Astrocyte (in vitro differentiated cells and primary cell): ENCODE data around the gene ARMC12. TPM values are rescaled to one million over a fixed set of nuclear protein-coding genes. Genes with fewer than 3 reads are reported as not detected.

ENCODE experiments used
- DNase-seq: peaks from one replicate; pipeline ENCODE4 v3.0.0-alpha.2; 2010; ENCODE audit warnings: low read depth
- FAIRE-seq: peaks from 2 replicates; lab custom pipeline; 2011; peaks lifted over from hg19 to GRCh38; lab: Jason Lieb, UNC
- H2AFZ ChIP-seq: 2 replicates; pipeline ENCODE4 v1.6.0; 2012; ENCODE audit warnings: low read depth, low read length, inconsistent platforms
- H3K27ac ChIP-seq: 2 replicates; pipeline ENCODE4 v1.5.1; 2011; ENCODE audit warnings: low read depth, low read length, inconsistent platforms
- H3K27me3 ChIP-seq: 2 replicates; pipeline ENCODE4 v1.6.0; 2011; ENCODE audit warnings: low read length, inconsistent platforms; ENCODE audit not compliant: insufficient read depth
- H3K36me3 ChIP-seq: 2 replicates; pipeline ENCODE4 v1.5.1; 2011; ENCODE audit warnings: low read length, inconsistent platforms; ENCODE audit not compliant: insufficient read depth
- H3K4me1 ChIP-seq: 2 replicates; pipeline ENCODE4 v1.5.1; 2011; ENCODE audit warnings: low read length, inconsistent platforms; ENCODE audit not compliant: insufficient read depth
- H3K4me2 ChIP-seq: 2 replicates; pipeline ENCODE4 v1.6.0; 2012; ENCODE audit warnings: low read length, inconsistent platforms
- H3K4me3 ChIP-seq: 2 replicates; pipeline ENCODE4 v1.5.1; 2011; ENCODE audit warnings: low read depth, mild to moderate bottlenecking, low read length, inconsistent platforms; ENCODE audit not compliant: insufficient read depth
- H3K79me2 ChIP-seq: 2 replicates; pipeline ENCODE4 v1.6.0; 2012; ENCODE audit warnings: mild to moderate bottlenecking, low read length, inconsistent platforms; ENCODE audit not compliant: insufficient read depth
- H3K9ac ChIP-seq: 2 replicates; pipeline ENCODE4 v1.6.0; 2012; ENCODE audit warnings: mild to moderate bottlenecking, low read length, inconsistent platforms
- H3K9me3 ChIP-seq: 2 replicates; pipeline ENCODE4 v1.5.1; 2012; ENCODE audit warnings: low read depth, mild to moderate bottlenecking, low read length, inconsistent platforms; ENCODE audit not compliant: insufficient read depth
- H4K20me1 ChIP-seq: 2 replicates; pipeline ENCODE4 v1.6.0; 2012; ENCODE audit warnings: low read length, inconsistent platforms; ENCODE audit not compliant: insufficient read depth
- H3K27ac Mint-ChIP-seq: one replicate; pipeline ENCODE4 v1.8.0; 2021; ENCODE audit warnings: mild to moderate bottlenecking, mixed read lengths; ENCODE audit not compliant: unreplicated experiment
- H3K27me3 Mint-ChIP-seq: one replicate; pipeline ENCODE4 v1.8.0; 2021; ENCODE audit warnings: low read depth, mixed read lengths; ENCODE audit not compliant: unreplicated experiment
- H3K36me3 Mint-ChIP-seq: one replicate; pipeline ENCODE4 v1.8.0; 2021; ENCODE audit warnings: low read depth, mixed read lengths; ENCODE audit not compliant: unreplicated experiment
- H3K4me1 Mint-ChIP-seq: one replicate; pipeline ENCODE4 v1.8.0; 2021; ENCODE audit warnings: low read depth, mixed read lengths; ENCODE audit not compliant: unreplicated experiment
- H3K4me3 Mint-ChIP-seq: one replicate; pipeline ENCODE4 v1.8.0; 2021; ENCODE audit warnings: mild to moderate bottlenecking, moderate library complexity, mixed read lengths; ENCODE audit not compliant: unreplicated experiment
- H3K9me3 Mint-ChIP-seq: one replicate; pipeline ENCODE4 v1.8.0; 2021; ENCODE audit warnings: mild to moderate bottlenecking, mixed read lengths; ENCODE audit not compliant: unreplicated experiment
- EZH2 ChIP-seq: IDR thresholded peaks from 2 replicates; pipeline ENCODE4 v1.6.1; 2012; ENCODE audit warnings: mild to moderate bottlenecking, low read length, inconsistent platforms; ENCODE audit not compliant: insufficient read depth
- total RNA-seq: library from RNA; stranded (reverse); gene quantifications from 2 replicates; pipeline ENCODE4 v1.2.1, GENCODE V29; 2021
- TF ChIP-seq, protein P1 (sequence below): IDR thresholded peaks from 2 replicates; pipeline ENCODE4 v1.5.1; 2011; ENCODE audit warnings: low read depth, mild to moderate bottlenecking, inconsistent platforms, low read length, moderate library complexity; ENCODE audit not compliant: insufficient read depth

ARMC12 gene
- total RNA-seq, 1 donor from 2014 or later = 0.25 TPM

DNA sequence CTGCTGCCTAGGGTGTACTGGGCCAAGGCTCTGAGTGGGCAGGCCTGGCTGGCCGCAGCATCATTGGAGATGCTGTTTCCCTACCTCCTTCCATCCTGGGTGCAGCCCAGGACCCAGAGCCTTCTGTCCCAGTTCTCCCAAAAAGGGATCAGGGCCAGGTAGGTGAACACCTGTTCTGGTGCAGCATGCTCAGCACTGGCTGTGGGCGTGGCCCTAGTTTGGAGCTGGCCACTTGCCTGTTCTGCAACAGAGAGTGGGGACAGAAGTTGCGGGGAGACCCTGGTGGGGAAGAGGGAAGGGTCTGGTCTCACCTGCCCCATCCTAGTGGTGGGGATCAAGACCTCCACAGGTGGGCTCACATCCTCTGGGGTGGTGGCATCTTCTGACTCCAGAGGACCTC, 1.4 kb upstream of the ARMC12 start:
- Mint-ChIP-seq H3K9me3 (no peaks in the 10 kb centered on the region), H3K36me3 (no peaks in the 10 kb centered on the region), H3K27ac (no peak overlapping the region), H3K27me3 (peaks cover 15% of the 10 kb centered on the region), H3K4me3 (no peak overlapping the region), H3K4me1 (peaks cover 15% of the 10 kb centered on the region)
- no peak overlapping the region for H3K4me2 ChIP-seq
- peaks cover 11% of the 10 kb centered on the region for H3K4me1 ChIP-seq
- no peaks in the 10 kb centered on the region for H3K79me2 ChIP-seq
- no peaks in the 10 kb centered on the region for H4K20me1 ChIP-seq
- no peak overlapping the region for H2AFZ ChIP-seq
- TF ChIP-seq, protein P1, sequence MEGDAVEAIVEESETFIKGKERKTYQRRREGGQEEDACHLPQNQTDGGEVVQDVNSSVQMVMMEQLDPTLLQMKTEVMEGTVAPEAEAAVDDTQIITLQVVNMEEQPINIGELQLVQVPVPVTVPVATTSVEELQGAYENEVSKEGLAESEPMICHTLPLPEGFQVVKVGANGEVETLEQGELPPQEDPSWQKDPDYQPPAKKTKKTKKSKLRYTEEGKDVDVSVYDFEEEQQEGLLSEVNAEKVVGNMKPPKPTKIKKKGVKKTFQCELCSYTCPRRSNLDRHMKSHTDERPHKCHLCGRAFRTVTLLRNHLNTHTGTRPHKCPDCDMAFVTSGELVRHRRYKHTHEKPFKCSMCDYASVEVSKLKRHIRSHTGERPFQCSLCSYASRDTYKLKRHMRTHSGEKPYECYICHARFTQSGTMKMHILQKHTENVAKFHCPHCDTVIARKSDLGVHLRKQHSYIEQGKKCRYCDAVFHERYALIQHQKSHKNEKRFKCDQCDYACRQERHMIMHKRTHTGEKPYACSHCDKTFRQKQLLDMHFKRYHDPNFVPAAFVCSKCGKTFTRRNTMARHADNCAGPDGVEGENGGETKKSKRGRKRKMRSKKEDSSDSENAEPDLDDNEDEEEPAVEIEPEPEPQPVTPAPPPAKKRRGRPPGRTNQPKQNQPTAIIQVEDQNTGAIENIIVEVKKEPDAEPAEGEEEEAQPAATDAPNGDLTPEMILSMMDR = no peak
- TF ChIP-seq EZH2 = no peak
- no peak for DNase-seq
- H3K27me3 ChIP-seq = no peaks in the 10 kb centered on the region
- no peak overlapping the region for H3K27ac ChIP-seq
- H3K4me3 ChIP-seq = no peak overlapping the region
- H3K9me3 ChIP-seq = no peaks in the 10 kb centered on the region
- H3K9ac ChIP-seq = no peak overlapping the region
- FAIRE-seq = no peak
- no peaks in the 10 kb centered on the region for H3K36me3 ChIP-seq

DNA sequence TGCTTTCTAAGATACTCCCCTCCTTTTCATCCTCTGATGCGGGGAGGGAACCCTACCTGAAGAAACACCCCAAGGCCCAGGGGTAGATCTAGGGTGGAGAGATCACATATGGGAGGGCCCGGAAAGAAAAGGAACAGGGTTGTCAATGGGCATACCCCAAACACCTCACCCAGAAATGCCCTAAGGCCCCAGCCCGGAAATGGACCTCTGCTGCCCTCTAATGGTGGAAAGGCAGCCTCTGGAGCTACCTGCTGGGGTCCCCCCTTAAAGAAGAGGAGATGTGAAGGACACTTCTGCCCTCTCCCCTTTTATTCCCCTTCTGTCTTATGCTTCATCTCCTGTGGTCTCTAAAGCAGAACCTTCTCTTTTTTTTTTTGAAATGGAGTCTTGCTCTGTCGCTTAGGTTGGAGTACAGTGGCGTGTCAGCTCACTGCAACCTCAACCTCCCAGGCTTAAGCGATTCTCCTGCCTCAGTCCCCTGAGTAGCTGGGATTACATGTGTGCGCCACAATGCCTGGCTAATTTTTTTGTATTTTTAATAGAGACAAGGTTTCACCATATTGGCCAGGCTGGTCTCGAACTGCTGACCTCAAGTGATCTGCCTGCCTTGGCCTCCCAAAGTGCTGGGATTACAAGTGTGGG, 458 bp upstream of the ARMC12 start:
- no peak overlapping the region for H3K4me3 Mint-ChIP-seq
- no peak overlapping the region for H2AFZ ChIP-seq
- no peak for DNase-seq

More for the DNA sequence above, 458 bp upstream of the ARMC12 start:
- Histone ChIP-seq H3K36me3 (no peaks in the 10 kb centered on the region), H4K20me1 (no peaks in the 10 kb centered on the region), H3K9me3 (no peaks in the 10 kb centered on the region), H3K27ac (no peak overlapping the region), H3K9ac (no peak overlapping the region), H3K27me3 (no peaks in the 10 kb centered on the region), H3K4me2 (no peak overlapping the region), H3K4me3 (no peak overlapping the region), H3K79me2 (no peaks in the 10 kb centered on the region), H3K4me1 (peaks cover 8% of the 10 kb centered on the region)
- Mint-ChIP-seq H3K4me1 (peaks cover 15% of the 10 kb centered on the region), H3K36me3 (no peaks in the 10 kb centered on the region), H3K9me3 (no peaks in the 10 kb centered on the region), H3K27me3 (peaks cover 12% of the 10 kb centered on the region), H3K27ac (no peak overlapping the region)
- no peak for FAIRE-seq
- TF ChIP-seq, protein P1 = peak; percentile 89
- no peak for TF ChIP-seq EZH2
